SH-SY5Y (cell line): ENCODE data around the gene TP53I11.

Source experiments
- GATA2 ChIP-seq: IDR thresholded peaks from 2 replicates; pipeline ENCODE4 v1.6.1; 2011; ENCODE audit warnings: mild to moderate bottlenecking, low read depth, low read length
- GATA3 ChIP-seq: IDR thresholded peaks from 2 replicates; pipeline ENCODE4 v1.6.1; 2011; ENCODE audit warnings: low read depth, mild to moderate bottlenecking, low read length, moderate library complexity

GRCh38 chr11:44946263-44946662, 4.4 kb downstream of the TP53I11 start:
- TF ChIP-seq GATA3 = no peak
- no peak for TF ChIP-seq GATA2
